SK-N-SH treated with all-trans-retinoic acid at 6 μM for 48 hours (cell line): ENCODE data around the gene ZBTB32.

Experiments
- ATAC-seq: fragments of 200-7000 bp; cut with Tn5 transposase; 3 replicates; pipeline ENCODE4 v1.9.1; 2020; ENCODE audit warnings: mild to moderate bottlenecking, moderate library complexity
- ARNTL ChIP-seq: fragments of 450-650 bp; formaldehyde crosslinking; IDR thresholded peaks from 2 replicates; pipeline ENCODE4 v1.5.0; 2020; ENCODE audit warnings: low read depth, mild to moderate bottlenecking, moderate library complexity, borderline replicate concordance
- CREB5 ChIP-seq: fragments of 250-450 bp; sonication (Bioruptor Pico); IDR thresholded peaks from 2 replicates; pipeline ENCODE4 v1.5.1; 2020; ENCODE audit warnings: low read depth, mild to moderate bottlenecking, moderate library complexity
- CSDC2 ChIP-seq: fragments of 250-450 bp; sonication (Bioruptor Pico); IDR thresholded peaks from 2 replicates; pipeline ENCODE4 v1.5.0; 2020; ENCODE audit warnings: mild to moderate bottlenecking, moderate library complexity
- CSRNP3 ChIP-seq: fragments of 250-450 bp; sonication (Bioruptor Pico); IDR thresholded peaks from 2 replicates; pipeline ENCODE4 v1.5.1; 2021; ENCODE audit warnings: mild to moderate bottlenecking, moderate library complexity
- GLIS3 ChIP-seq: fragments of 250-450 bp; sonication (Bioruptor Pico); IDR thresholded peaks from 2 replicates; pipeline ENCODE4 v1.5.0; 2020; ENCODE audit warnings: mild to moderate bottlenecking, moderate library complexity
- OSR1 ChIP-seq: fragments of 250-450 bp; sonication (Bioruptor Pico); IDR thresholded peaks from 2 replicates; pipeline ENCODE4 v1.8.0; 2022; ENCODE audit warnings: moderate library complexity, mild to moderate bottlenecking, inconsistent platforms
- PATZ1 ChIP-seq: fragments of 250-450 bp; sonication (Bioruptor Pico); IDR thresholded peaks from 2 replicates; pipeline ENCODE4 v1.8.0; 2020; ENCODE audit warnings: mild to moderate bottlenecking, moderate library complexity, borderline replicate concordance
- POU6F1 ChIP-seq: fragments of 250-450 bp; sonication (Bioruptor Pico); IDR thresholded peaks from 2 replicates; pipeline ENCODE4 v1.8.0; 2021; ENCODE audit warnings: low read depth, mild to moderate bottlenecking, moderate library complexity, borderline replicate concordance
- PPARA ChIP-seq: fragments of 250-450 bp; sonication (Bioruptor Pico); IDR thresholded peaks from 2 replicates; pipeline ENCODE4 v1.5.0; 2020; ENCODE audit warnings: mild to moderate bottlenecking, borderline replicate concordance
- RARB ChIP-seq: fragments of 250-450 bp; sonication (Bioruptor Pico); IDR thresholded peaks from 2 replicates; pipeline ENCODE4 v1.8.0; 2021; ENCODE audit warnings: mild to moderate bottlenecking, moderate library complexity
- SNAI2 ChIP-seq: fragments of 250-450 bp; sonication (Bioruptor Pico); IDR thresholded peaks from 2 replicates; pipeline ENCODE4 v1.5.0; 2020; ENCODE audit warnings: mild to moderate bottlenecking, moderate library complexity
- TCF4 ChIP-seq: fragments of 250-450 bp; sonication (Bioruptor Pico); IDR thresholded peaks from 2 replicates; pipeline ENCODE4 v1.8.0; 2021; ENCODE audit warnings: mild to moderate bottlenecking, moderate library complexity, borderline replicate concordance
- TOX ChIP-seq: fragments of 250-450 bp; sonication (Bioruptor Pico); IDR thresholded peaks from 2 replicates; pipeline ENCODE4 v1.8.0; 2021; ENCODE audit warnings: mild to moderate bottlenecking, moderate library complexity, borderline replicate concordance
- TSHZ2 ChIP-seq: fragments of 250-450 bp; sonication (Bioruptor Pico); IDR thresholded peaks from 2 replicates; pipeline ENCODE4 v1.5.0; 2020; ENCODE audit warnings: mild to moderate bottlenecking, moderate library complexity
- ZC3H10 ChIP-seq: fragments of 250-450 bp; sonication (Bioruptor Pico); IDR thresholded peaks from 2 replicates; pipeline ENCODE4 v1.5.1; 2021; ENCODE audit warnings: mild to moderate bottlenecking, moderate library complexity
- ZFP3 ChIP-seq: fragments of 250-450 bp; sonication (Bioruptor Pico); IDR thresholded peaks from 2 replicates; pipeline ENCODE4 v1.5.0; 2020; ENCODE audit warnings: mild to moderate bottlenecking, moderate library complexity
- ZFP30 ChIP-seq: fragments of 450-650 bp; formaldehyde crosslinking; IDR thresholded peaks from 2 replicates; pipeline ENCODE4 v1.5.0; 2022; ENCODE audit warnings: mild to moderate bottlenecking, moderate library complexity
- ZNF70 ChIP-seq: fragments of 450-650 bp; formaldehyde crosslinking; IDR thresholded peaks from 2 replicates; pipeline ENCODE4 v1.5.0; 2020; ENCODE audit warnings: mild to moderate bottlenecking, moderate library complexity
- ZNF8 ChIP-seq: fragments of 450-650 bp; formaldehyde crosslinking; IDR thresholded peaks from 2 replicates; pipeline ENCODE4 v1.5.0; 2020; ENCODE audit warnings: mild to moderate bottlenecking, moderate library complexity

ZBTB32 gene

GRCh38 chr19:35665604-35666003 lies 38.8 kb upstream of the ZBTB32 start (continued):
- TF ChIP-seq ZFP3 (CRISPR knock-in tag) = no peak
- no peak for TF ChIP-seq ZC3H10 (CRISPR knock-in tag)
- no peak for TF ChIP-seq TCF4 (CRISPR knock-in tag)

- ATAC-seq = no peak; the same call in 2 of the 3 replicates
- no peak for TF ChIP-seq TCF4 (CRISPR knock-in tag)
- TF ChIP-seq ZFP3 (CRISPR knock-in tag) = no peak
- TF ChIP-seq ARNTL (CRISPR knock-in tag) = no peak
- TF ChIP-seq SNAI2 (CRISPR knock-in tag) = no peak
- no peak for TF ChIP-seq ZNF70 (CRISPR knock-in tag)
- TF ChIP-seq ZC3H10 (CRISPR knock-in tag) = no peak
- TF ChIP-seq ZNF8 (CRISPR knock-in tag) = no peak
Measured at GRCh38 chr19:35666251-35666913, 38.0 kb upstream of the ZBTB32 start, which contains the start of gene UPK1A. Gene UPK1A, plus strand, starts transcription at chr19:35666517. Its CDS starts 296 bp downstream, at chr19:35666813.

GRCh38 chr19:35669566-35669965 lies 34.8 kb upstream of the ZBTB32 start:
- no peak for ATAC-seq
- TF ChIP-seq OSR1 (CRISPR knock-in tag) (no peak), RARB (CRISPR knock-in tag) (no peak), GLIS3 (CRISPR knock-in tag) (no peak), CREB5 (CRISPR knock-in tag) (no peak), ZNF70 (CRISPR knock-in tag) (no peak), CSDC2 (CRISPR knock-in tag) (no peak), TCF4 (CRISPR knock-in tag) (no peak), TOX (no peak), SNAI2 (CRISPR knock-in tag) (no peak), CSRNP3 (CRISPR knock-in tag) (no peak), ZC3H10 (CRISPR knock-in tag) (no peak), PATZ1 (CRISPR knock-in tag) (no peak), ARNTL (CRISPR knock-in tag) (no peak), ZFP30 (no peak), PPARA (no peak), TSHZ2 (CRISPR knock-in tag) (no peak), POU6F1 (CRISPR knock-in tag) (no peak)
- TF ChIP-seq, all 23 proteins: peak for 0
